Muscle layer of duodenum (tissue), 2 donors: ENCODE results near the gene PTEN.

Source experiments
- H3K27ac ChIP-seq: one replicate; pipeline ENCODE4 v1.7.0; 2013; ENCODE audit warnings: mild to moderate bottlenecking, low read length
- H3K27me3 ChIP-seq: one replicate; pipeline ENCODE4 v1.7.0; 2013; ENCODE audit warnings: low read depth, mild to moderate bottlenecking, control low read depth, low read length
- H3K36me3 ChIP-seq, 2 donors: one replicate each; pipeline ENCODE4 v1.7.0; 2013; ENCODE audit warnings: low read length in 2 of 2, control low read depth in 1 of 2, mild to moderate bottlenecking in 1 of 2; ENCODE audit not compliant: insufficient read depth in 2 of 2, control insufficient read depth in 1 of 2
- H3K4me1 ChIP-seq, 2 donors: one replicate each; pipeline ENCODE4 v1.7.0; 2013; ENCODE audit warnings: low read length in 2 of 2, mild to moderate bottlenecking in 2 of 2, control low read depth in 1 of 2, moderate library complexity in 1 of 2; ENCODE audit not compliant: insufficient read depth in 2 of 2, control insufficient read depth in 1 of 2
- H3K4me3 ChIP-seq, 2 donors: one replicate each; pipeline ENCODE4 v1.7.0; 2013; ENCODE audit warnings: low read length in 2 of 2, low read depth in 1 of 2, mild to moderate bottlenecking in 1 of 2
- H3K9me3 ChIP-seq, 2 donors: one replicate each; pipeline ENCODE4 v1.7.0; 2013; ENCODE audit warnings: low read length in 2 of 2, control low read depth in 1 of 2, mild to moderate bottlenecking in 1 of 2; ENCODE audit not compliant: control insufficient read depth in 1 of 2
- donor health status: healthy.

The PTEN gene

GRCh38 chr10:87829986-87830729 is 33.3 kb upstream of the PTEN start:
- H3K4me3 ChIP-seq = no peak overlapping the region

DNA sequence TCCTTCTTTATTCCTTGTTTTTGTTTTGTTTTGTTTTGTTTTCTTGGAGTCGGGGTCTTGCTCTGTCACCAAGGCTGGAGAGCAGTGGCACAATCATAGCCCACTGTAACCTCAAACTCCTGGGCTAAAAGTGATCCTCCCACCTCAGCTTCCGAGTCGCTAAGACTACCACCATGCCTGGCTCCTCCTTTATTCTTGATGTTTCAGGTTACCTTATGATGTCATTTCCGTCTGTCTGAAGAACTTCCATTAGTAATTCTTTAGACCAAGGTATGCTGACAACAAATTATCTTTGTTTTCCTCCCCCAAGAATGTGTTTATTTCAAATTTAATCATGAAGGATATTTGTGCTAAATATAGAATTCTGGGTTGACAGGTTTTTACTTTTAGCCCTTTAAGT is 27.3 kb upstream of the PTEN start:
- H3K27ac ChIP-seq = no peak overlapping the region
- no peaks in the 10 kb centered on the region for H3K27me3 ChIP-seq
- no peaks in the 10 kb centered on the region for H3K9me3 ChIP-seq
- no peaks in the 10 kb centered on the region for H3K4me1 ChIP-seq
- H3K36me3 ChIP-seq = no peaks in the 10 kb centered on the region
- no peak overlapping the region for H3K4me3 ChIP-seq

More at GRCh38 chr10:87829986-87830729, 33.3 kb upstream of the PTEN start:
- Histone ChIP-seq H3K36me3 (no peaks in the 10 kb centered on the region), H3K27ac (no peak overlapping the region), H3K4me1 (no peaks in the 10 kb centered on the region), H3K9me3 (no peaks in the 10 kb centered on the region), H3K27me3 (no peaks in the 10 kb centered on the region)

DNA sequence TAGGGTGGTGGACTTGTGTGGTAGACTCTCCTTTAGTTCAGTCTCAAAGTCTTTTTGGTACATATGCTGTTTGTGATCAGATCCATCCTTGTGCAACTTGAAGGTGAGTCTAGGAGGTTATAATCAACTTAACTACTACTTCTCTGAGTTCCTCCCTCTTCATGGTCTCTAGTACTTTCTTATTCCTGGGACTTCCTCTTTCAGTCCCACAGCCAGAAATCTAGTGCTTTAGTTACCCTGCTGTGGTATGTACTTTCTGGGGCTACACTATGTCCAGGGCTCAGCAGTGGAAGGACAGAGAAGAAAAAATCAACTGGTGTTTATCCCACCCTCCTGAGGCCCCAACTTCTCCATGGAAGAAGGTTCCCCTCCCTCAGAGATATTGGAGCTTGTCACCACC is 26.0 kb upstream of the PTEN start:
- Histone ChIP-seq H3K36me3 (no peaks in the 10 kb centered on the region), H3K4me3 (no peak overlapping the region), H3K4me1 (no peaks in the 10 kb centered on the region), H3K27me3 (no peaks in the 10 kb centered on the region), H3K27ac (no peak overlapping the region), H3K9me3 (no peaks in the 10 kb centered on the region)

GRCh38 chr10:87838650-87839049 is 24.8 kb upstream of the PTEN start:
- no peak overlapping the region for H3K4me3 ChIP-seq
- no peaks in the 10 kb centered on the region for H3K9me3 ChIP-seq
- H3K36me3 ChIP-seq = no peaks in the 10 kb centered on the region
- no peaks in the 10 kb centered on the region for H3K27me3 ChIP-seq
- H3K27ac ChIP-seq = no peak overlapping the region
- H3K4me1 ChIP-seq = no peaks in the 10 kb centered on the region

- Histone ChIP-seq H3K4me3 (no peak overlapping the region), H3K36me3 (no peaks in the 10 kb centered on the region), H3K9me3 (no peaks in the 10 kb centered on the region), H3K4me1 (no peaks in the 10 kb centered on the region), H3K27me3 (no peaks in the 10 kb centered on the region), H3K27ac (no peak overlapping the region)
These were observed 22.2 kb upstream of the PTEN start for GRCh38 chr10:87841186-87841585.

- H3K4me1 ChIP-seq = no peaks in the 10 kb centered on the region
- H3K27me3 ChIP-seq = no peaks in the 10 kb centered on the region
- H3K27ac ChIP-seq = no peak overlapping the region
- H3K4me3 ChIP-seq = no peak overlapping the region
- no peaks in the 10 kb centered on the region for H3K36me3 ChIP-seq
- H3K9me3 ChIP-seq = no peaks in the 10 kb centered on the region
These were observed 21.2 kb upstream of the PTEN start for GRCh38 chr10:87842220-87842641.

DNA sequence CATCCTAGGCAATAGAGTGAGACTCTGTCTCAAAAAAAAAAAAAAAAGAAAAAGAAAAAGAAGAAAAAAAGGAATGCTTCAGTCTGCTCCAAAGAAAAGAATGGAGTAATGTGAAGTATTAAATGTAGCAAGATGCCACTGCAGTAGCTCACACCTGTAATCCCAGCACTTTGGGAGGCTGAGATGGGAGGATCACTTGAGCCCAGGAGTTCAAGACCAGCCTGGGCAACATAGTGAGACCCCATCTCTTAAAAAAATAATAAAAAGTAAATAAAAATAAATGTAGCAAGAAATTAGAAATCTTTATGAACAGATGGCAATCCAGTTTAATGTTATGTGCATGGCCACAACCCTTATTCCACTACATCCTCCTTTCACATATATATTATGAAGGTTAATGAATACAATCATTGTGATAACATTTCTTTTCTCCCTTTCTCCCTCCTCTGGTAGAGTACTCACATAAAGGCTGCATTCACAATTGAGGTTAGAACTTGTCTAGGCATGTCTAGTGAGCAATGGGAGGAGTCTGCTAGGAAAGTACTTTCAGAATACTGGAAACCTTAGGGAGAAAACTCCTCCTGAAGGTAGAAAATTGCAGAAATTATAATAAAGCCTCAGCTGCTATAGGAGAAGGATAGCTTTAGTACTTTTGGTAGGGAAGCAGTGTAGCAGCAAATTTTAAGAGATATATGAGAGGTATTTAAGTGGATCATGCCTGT is 20.5 kb upstream of the PTEN start:
- Histone ChIP-seq H3K27me3 (no peaks in the 10 kb centered on the region), H3K27ac (no peak overlapping the region), H3K9me3 (no peaks in the 10 kb centered on the region)

GRCh38 chr10:87843714-87844113 is 19.7 kb upstream of the PTEN start:
- H3K27ac ChIP-seq = no peak overlapping the region
- H3K4me1 ChIP-seq = no peaks in the 10 kb centered on the region

More for the DNA sequence above, 20.5 kb upstream of the PTEN start:
- no peak overlapping the region for H3K4me3 ChIP-seq
- no peaks in the 10 kb centered on the region for H3K4me1 ChIP-seq
- H3K36me3 ChIP-seq = no peaks in the 10 kb centered on the region

GRCh38 chr10:87844837-87845623 is 18.4 kb upstream of the PTEN start:
- Histone ChIP-seq H3K27me3 (no peaks in the 10 kb centered on the region), H3K27ac (no peak overlapping the region), H3K36me3 (no peaks in the 10 kb centered on the region), H3K4me1 (no peaks in the 10 kb centered on the region), H3K9me3 (no peaks in the 10 kb centered on the region), H3K4me3 (no peak overlapping the region)

More at GRCh38 chr10:87843714-87844113, 19.7 kb upstream of the PTEN start:
- no peak overlapping the region for H3K4me3 ChIP-seq
- no peaks in the 10 kb centered on the region for H3K27me3 ChIP-seq
- H3K36me3 ChIP-seq = no peaks in the 10 kb centered on the region
- H3K9me3 ChIP-seq = no peaks in the 10 kb centered on the region

DNA sequence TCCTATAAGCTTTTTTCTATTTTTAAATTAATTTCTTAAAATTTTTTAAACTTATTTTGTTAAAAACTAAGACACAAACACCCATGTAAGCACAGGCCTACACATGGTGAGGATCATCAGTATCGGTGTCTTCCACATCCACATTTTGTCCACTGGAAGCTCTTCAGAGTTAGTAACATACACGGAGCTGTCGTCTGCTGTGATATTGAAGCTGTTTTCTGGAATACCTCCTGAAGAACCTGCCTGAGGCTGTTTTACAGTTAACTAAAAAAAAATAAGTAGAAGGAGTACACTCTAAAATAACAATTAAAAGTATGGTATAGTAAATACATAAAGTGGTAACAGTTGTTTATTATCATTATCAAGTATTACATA is 17.8 kb upstream of the PTEN start:
- Histone ChIP-seq H3K4me3 (no peak overlapping the region), H3K9me3 (no peaks in the 10 kb centered on the region), H3K27ac (no peak overlapping the region), H3K27me3 (no peaks in the 10 kb centered on the region), H3K36me3 (no peaks in the 10 kb centered on the region), H3K4me1 (no peaks in the 10 kb centered on the region)

GRCh38 chr10:87846023-87846422 is 17.4 kb upstream of the PTEN start:
- Histone ChIP-seq H3K36me3 (no peaks in the 10 kb centered on the region), H3K27me3 (no peaks in the 10 kb centered on the region), H3K9me3 (no peaks in the 10 kb centered on the region), H3K27ac (no peak overlapping the region), H3K4me1 (peaks cover 0 to 3% of the 10 kb centered on the region in 2 donors), H3K4me3 (no peak overlapping the region)
